ENCODE data around the gene AKIRIN2. TPM values are rescaled to one million over a fixed set of nuclear protein-coding genes. Genes with fewer than 3 reads are reported as not detected.
A peak's percentile ranks its signal among the peaks of the same experiment; 100 is the strongest.

The AKIRIN2 gene
- total RNA-seq = 47.7 TPM

DNA sequence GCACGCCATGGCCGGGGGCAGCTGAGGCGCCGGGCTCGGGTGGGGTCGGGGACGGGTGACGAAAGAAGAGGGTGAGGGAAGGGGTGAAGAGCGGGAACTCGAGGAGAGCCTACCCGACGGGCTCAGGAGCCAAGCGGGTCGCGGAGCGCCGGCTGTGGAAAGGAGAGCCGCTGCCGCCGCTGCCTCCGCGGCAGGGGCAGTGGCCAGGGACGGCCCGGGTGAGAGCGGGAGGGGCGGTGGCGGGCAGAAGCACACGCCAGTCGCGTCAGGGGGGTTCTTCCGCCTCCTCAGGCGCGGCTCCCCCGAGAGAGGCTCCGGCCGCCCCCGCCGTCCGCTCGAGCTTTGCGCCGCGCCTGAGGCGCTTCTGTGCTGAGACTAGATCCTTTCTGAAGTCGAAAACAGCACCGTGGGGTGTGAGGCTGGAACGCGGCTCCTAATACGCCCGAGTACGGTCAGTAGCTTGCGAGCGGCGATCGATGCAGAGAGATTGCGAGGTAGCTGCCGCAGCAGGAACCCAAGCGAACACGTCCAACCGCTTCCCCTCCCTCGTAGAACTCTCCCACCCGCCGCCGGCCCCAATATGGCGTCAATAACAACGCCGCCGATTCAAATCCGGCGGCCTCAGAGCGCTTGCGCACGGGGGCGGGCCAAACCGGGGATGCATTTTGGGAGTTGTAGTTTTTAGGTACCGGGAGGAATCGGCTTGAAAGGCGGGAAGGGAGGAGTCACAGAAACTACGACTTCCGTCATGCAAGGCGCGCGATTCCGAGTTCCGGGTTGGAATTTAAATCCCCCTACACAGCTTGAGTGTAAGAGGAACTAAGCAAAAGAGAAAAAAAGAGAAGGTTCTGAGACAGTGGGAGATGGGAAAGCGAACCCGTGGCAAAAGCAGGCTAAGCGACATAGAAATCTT is at the start of gene AKIRIN2:
AKIRIN2 (minus strand) TSS at position 558 of the 913 bp plus-strand sequence; CDS start at position 9, 549 bp downstream.
- peak; percentile 91 for ATAC-seq

DNA sequence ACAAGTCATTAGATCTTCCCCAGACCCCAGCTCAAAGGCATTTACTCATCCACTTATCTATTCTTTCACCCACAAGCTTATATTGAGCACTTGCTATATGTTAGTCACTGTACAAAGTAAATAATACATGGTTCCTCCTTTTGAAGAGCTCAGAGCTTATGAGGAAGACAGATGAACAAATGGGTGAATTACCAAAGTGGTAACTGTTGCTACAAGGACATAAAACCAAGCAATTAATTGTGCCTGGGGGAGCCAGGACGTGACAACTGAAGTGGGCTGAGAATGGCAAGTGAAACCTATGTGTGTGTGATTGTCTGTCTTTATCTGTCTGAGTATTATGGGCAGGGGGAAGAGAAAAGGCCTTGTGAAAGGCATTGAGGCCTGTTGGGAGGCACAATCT is 45.6 kb upstream of the AKIRIN2 start:
- no peak for ATAC-seq

DNA sequence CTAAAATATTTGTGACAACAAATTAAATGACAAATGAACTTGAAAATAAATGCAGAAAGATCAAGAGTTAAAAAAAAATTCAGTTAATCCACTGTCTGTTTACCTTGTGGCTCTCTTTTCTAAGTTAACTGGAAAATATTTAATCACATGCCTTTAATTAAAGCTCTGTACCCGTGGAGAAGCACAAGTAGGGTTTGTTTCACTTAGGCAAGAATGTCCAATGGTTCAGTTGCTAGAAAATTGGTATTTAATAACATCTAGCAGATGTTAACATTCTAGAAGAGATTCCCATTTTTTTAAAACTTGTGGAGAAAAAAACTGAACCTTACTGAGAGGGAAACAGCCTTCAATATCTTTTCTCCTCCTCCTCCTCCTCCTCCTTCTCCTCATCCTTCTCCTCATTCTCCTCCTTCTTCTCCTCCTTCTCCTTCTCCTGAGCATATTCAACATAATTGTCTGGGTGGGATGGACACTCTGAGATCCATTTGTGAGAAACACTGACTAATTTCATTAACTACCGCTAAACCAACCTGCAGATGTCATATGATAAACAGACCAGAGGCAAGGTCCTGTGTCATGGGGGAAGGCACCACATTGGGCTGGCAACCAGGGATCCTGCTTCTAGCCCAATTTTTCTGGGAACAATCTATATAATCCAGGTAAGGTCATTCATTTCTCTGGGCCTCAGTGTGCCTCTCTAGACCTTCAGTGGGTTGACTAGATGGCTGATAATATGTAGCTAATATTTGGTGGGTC is 44.1 kb upstream of the AKIRIN2 start:
- ATAC-seq = no peak

DNA sequence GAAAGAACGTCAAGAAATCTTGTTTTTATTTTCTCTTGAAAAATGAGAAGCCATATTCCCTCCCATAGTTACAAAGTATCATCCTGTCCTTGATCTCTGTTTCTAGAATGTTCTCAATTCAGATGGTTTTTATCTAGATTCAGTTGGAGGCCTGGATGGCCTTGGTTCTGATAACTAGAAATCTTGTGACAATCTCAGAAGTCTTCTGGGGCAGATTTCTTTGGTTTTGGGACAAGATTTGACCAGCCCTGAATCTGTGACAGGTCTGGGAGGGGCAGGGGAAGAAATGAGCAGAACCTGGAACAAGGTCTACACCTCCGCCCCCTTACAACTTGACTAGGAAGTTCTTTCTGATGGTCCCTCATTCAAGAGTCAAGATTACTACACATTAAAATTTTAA is 41.4 kb upstream of the AKIRIN2 start:
- no peak for ATAC-seq

DNA sequence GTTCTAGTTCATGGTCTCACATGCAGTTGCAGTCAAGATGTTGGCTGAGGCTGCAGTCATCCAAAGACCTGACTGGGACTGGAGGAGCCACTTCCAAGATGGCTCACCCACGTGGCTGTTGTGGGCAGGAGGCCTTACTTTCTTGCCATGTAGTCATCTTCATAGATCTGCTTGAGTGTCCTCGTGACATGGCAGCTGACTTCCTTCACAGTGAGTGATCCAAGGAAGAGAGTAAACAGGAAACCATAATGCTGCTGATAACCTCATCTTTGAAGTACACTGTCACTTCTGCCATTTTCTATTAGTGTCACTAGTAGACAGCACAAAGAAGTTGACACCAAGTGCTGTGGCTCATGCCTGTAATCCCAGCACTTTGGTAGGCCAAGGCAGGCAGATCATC is 40.1 kb upstream of the AKIRIN2 start:
- peak; percentile 59 for ATAC-seq

DNA sequence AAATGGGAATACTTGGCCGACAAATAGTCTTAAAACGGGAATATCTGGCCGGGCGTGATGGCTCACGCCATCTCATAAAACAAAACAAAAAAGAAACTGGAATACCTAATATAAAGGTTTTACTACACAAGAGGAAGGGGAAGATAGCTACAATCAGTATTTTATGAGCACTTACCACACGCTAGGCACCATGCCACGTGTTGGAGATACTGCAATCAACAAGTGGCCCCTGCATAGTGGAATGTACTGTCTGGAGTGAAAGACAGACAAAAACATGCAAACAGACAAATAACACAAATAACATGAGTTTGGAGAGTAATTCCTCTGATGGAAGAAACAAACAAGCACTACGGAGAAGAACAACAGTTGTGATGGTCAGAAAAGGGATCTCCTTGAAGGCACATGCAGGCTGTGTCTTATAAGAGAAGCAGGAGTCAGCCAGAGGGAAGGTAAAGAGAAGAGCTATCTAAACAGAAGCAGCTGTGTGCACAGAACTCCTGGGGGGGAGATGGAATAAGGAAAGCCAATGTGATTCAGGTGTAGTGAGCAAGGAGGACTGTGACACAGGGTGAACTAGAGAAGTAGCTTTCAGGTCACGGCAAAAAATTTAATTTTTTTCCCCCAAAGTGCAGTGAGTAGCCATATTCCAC is 39.1 kb upstream of the AKIRIN2 start:
- ATAC-seq = no peak

DNA sequence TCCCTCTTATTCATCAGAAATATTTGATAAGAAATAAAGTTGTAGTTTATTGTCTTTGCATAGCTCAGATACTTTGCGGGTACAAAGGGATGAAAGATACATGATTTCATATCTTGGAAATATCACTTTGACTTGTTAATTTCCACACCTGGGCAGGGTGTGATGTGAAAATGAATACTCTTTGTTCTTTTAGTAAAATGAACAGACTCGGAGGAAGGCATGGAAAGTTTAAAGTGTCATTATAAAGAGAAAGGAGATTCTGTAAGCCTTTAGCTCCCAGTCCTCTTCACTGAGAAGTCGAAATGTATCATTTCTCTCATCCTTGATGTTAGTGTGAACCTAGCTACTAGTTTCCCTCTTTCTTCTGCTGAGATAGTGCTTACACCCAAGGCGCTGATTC is 36.7 kb upstream of the AKIRIN2 start:
- no peak for ATAC-seq

DNA sequence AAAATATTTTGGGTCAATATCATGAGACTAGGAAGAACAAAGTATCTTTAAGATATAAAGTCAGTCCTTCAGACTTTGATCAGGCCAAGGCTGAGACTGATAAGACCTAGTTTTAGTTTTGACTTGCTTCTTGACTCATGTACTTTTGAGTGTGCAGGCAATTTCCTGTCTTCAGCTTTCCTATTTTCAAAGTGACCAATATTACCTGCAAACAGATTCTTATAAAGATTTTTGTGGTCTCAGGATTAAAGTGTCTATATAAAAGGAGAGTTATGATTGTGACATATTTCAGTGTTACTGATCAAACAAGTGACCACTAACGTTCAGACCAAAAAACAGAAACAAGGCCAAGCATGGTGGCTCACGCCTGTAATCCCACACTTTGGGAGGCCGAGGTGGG is 36.0 kb upstream of the AKIRIN2 start:
- ATAC-seq = no peak

DNA sequence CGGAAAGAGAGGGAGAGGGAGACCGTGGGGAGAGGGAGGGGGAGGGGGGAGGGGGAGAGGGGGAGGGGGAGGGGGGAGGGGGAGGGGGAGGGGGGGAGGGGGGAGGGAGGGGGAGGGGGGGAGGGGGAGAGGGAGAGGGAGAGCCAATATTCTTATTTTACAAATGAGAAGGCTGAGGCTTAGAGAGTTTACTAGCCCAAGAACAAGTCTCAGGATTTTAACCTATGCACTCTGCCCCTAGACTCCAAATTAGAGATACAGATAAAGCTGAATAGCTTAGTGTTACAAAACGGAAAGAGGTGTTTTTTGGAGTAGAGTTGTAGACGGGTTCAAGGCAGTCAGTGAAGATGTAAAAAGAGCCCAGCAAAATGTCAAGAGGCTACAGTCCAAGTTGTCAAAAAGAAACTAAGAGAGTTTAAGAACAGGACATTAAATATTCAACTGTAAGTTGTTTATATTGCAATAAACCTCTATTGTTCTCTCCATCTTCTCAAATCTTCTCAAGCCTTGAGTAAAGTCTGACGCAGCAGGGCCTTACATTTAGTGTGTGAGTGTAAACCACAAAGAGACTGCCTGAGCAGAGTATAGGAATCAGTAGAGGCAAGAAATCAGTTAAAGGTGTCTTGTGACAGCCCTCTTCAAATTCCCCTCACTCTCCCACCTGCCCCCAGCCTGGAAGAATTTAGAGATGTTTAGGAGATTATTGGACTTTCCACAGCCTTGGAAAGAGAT is 34.9 kb upstream of the AKIRIN2 start:
- ATAC-seq = peak; percentile 60

DNA sequence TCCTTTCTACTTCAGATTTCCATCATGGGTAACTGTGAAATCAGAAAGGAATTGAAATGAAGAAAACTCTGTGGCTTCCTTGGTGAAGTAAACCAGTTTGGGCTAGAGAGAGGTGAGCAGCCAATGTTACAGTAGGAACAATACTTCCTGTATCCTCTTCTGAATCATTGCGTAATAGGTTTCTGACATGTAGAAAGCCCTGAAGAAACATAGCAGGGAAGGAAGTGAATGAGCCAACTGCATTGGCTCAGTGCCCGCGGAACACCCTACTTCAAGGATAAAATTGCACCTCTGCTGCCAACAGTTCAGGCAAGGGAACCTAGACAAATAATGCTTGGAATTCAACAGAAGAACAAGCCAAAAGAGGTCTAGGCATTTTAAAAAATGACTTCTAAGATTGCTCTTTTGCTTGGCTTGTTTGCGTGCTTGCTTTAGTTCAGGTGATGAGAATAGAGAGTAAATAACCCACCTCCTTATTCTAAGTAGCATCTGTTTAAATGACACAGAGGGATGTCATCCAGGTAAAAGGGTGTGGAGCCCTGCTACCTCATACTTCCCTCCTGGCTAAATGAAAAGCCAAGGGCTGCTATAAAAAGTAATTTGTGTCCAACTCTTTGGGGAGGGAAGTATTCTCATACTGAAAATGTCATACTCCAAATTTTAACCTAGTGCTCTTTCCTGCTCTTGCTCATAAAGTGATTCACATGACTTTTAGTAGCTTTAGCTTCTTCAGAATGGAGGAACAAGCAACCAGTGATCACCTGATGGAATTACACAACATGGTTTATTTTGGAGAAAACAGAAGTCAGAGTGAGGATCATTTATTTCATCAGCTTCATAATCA is 30.0 kb upstream of the AKIRIN2 start:
- ATAC-seq = peak; percentile 95

DNA sequence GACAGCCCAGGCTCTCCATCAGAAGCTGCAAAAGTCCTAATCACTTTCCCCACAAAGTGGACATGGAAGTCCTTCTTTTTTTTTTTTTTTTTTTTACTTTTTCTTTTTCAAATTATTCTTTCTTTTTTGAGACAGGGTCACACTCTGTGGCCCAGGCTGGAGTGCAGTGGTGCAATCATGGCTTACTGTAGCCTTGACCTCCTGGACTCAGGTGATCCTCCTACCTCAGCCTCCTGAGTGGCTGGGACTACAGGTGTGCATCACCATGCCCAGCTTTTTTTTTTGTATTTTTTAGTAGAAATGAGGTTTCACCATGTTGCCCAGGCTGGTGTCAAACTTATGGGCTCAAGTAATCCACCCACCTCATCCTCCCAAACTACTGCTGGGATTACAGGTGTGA is 29.0 kb upstream of the AKIRIN2 start:
- no peak for ATAC-seq

DNA sequence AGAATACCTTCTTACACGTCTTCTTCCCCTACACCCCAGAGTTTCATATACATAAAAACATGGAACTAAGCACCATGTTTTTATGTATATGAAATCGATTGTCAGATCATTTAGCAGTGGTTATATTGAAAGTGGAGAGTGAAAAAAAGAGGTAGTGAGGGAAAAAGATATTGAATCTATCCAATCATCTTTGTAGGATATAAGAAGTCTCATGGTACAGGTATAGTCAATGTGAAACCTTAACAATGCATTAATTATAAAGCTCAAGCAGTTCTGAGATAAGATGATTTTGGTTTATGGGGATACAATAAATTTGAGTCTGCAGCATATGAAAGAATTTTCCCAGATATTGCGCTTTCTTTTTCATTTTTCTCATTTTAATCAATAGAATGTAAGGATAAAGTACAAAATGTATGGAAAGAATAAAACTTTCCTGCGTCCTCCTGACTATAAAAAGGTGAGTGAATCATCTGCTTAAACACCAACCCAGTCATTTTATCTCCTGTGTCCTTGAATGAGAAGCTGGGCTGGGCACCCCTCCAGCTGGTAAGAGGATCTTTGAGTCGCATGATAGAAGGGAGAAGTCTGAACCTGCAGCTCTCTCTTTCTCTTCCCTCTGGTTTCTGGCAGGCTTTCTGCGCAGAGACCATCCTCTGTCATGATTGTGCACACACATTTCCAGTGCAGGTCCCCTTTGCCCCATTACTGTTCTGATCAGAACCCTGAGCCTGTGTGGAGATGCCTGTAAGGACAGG is 28.1 kb upstream of the AKIRIN2 start:
- peak; percentile 46 for ATAC-seq

DNA sequence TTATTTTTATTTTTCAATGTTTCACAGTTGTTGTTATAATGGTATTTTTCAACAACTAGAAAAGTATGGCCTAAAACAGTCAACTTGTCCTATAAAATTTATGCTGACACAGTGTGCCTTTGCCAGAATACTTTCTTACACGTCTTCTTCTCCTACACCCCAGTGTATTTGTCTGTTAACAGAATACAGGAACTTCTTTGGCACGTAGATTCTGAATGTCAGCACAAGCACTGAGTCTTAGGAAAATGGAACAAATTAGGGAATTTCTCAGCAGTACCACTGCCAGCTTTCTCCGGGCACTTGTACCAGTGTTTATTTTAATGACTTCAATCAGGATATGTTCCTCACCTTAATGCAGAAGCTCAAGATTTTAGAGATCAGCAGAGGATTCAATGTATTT is 26.7 kb upstream of the AKIRIN2 start:
- ATAC-seq = no peak

DNA sequence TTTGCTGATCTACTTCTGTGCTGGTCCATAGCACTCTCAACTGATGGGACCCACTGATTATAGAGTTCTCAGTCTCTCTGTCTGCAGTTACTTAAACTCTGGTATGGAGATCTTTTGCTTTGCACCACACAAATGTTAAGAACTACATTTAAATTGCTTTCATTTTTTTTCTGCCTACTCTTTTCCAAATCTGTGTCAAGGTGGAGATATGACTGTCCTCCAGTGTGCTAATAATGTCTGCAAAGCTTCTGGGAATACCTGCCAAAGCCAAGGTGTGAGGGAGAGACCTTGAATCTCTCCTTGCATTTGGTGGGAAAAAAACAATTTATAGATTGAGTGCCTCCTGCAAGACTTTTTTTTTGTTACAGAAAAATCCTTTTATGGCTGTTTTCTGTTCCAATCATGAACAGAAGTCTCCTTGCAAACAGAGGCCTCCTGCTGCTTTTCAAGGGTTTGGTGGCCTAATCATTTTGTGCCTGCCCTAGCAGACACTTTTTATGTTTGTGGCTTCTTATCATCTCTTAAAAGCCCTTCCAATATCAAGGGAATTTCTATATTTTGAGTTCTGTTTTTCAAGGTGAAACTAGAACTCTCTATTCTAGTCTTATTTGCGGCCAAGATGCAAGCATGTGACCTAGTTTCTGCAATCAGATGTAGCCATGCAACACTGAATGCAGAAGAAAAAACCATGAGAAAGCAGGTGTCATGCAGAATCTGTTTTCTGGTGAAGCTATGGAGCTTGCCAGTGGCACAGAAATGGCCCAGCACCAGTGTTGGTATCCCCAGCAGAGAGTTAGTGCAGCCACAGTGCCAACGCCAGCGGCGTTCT is 23.2 kb upstream of the AKIRIN2 start:
- ATAC-seq = no peak

DNA sequence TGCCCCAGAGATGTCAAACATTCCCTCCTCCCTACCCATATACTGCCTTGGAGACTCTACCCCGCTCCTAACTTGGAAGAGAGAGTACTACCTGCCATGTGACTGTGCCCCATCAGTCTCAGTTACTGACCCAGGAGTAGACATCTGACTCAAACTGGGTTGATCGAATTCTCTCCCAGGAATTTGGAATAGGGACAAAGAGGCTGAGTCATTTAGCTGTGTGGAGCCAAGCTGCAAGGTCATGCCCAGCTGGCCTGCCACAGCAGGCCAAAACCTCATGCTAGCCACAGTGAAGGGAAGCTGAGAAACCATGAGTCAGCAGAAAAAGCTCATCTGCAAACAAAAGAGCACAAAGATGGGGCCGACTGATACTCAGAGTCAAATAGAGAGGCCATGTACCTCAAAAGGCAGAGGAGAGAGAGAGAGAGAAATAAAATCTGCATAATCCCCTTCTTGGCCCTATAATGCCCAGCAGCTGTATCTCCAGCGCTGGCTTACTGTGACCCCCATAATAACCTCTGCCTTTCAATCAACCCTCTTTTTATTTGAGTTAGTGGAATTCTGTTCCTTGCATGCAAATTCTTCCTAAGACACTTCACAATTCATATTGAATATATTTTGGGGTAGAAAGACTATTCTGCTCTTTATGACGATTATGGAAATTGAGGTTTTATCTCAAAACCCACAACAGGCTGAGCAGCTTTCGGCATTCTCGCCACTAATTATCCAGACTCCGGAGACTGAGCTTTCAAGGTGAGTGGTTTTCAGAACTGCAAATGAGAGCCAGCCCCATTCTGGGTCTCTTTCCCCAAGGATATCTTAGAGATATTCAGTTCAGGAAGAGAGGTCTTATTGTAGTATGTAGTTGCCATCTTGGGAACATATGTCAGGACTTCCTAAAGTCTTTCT is 21.4 kb upstream of the AKIRIN2 start:
- peak; percentile 89 for ATAC-seq

DNA sequence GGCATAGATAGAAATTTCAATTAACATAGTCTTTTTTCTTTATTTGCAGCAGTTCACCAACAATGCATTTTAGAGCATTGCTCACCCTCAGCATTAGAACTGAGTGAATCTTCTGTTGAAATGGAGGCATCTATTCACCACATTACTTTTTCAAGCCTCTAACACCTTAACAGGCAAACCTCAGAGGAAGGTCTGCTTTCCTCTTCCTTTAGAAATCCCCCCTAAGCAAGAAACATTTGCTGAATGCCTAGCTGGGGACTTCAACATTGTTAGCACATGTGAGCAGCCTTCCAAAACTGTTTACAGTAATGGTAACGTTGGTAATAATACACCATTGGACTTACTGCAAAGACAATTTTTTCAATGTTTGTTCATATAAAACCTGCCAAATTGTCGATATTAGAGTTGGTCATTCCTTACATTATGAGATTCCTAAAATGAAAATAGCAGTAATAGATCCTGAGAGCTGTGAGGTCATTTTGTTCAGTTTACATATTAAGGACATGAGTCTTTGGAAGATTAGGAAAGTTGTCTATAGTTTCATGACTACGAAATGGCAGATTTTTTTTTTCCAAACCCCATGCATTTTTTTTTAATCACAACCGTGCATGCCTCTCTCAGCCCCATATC is 20.6 kb upstream of the AKIRIN2 start:
- no peak for ATAC-seq

DNA sequence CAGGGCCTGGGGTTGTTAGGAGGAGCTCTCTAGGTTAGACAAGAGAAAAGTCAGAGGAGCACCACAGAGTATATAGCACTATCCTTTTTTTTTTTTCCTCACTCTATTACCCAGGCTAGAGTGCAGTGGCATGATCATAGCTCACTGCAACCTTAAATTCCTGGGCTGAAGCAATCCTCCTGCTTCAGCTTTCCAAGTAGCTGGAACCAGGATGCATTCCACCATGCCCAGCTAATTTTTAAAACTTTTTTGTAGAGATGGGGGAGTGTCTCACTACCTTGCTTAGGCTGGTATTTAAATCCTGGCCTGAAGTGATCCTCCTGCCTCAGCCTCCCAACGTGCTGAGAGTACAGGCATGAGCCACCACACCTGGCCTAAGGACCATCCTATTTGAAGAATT is 19.3 kb upstream of the AKIRIN2 start:
- no peak for ATAC-seq
